Measurements from ENCODE around the gene CAPG.

- TF ChIP-seq FOXA1 (IDR thresholded peaks at IDR 0.05) (no peak), CTBP1 (IDR thresholded peaks at IDR 0.05; ENCODE audit: borderline replicate concordance) (no peak), SP1 (IDR thresholded peaks at IDR 0.05) (no peak), ELF4 (IDR thresholded peaks at IDR 0.05) (no peak), LEF1 (IDR thresholded peaks at IDR 0.05; ENCODE audit: borderline replicate concordance) (no peak), HDGF (IDR thresholded peaks at IDR 0.05; ENCODE audit: borderline replicate concordance) (no peak), FOXM1 (IDR thresholded peaks at IDR 0.05; ENCODE audit: borderline replicate concordance) (no peak), BHLHE40 (IDR thresholded peaks at IDR 0.05; ENCODE audit: borderline replicate concordance) (no peak), ARNT (IDR thresholded peaks at IDR 0.05) (no peak)
- TF ChIP-seq, protein P1, sequence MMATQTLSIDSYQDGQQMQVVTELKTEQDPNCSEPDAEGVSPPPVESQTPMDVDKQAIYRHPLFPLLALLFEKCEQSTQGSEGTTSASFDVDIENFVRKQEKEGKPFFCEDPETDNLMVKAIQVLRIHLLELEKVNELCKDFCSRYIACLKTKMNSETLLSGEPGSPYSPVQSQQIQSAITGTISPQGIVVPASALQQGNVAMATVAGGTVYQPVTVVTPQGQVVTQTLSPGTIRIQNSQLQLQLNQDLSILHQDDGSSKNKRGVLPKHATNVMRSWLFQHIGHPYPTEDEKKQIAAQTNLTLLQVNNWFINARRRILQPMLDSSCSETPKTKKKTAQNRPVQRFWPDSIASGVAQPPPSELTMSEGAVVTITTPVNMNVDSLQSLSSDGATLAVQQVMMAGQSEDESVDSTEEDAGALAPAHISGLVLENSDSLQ (IDR thresholded peaks at IDR 0.05): no peak
Observed at GRCh38 chr2:85419009-85419675, 9.0 kb upstream of the CAPG start.

All from HEK293T (cell line).